ENCODE results near the gene PGD.

The PGD gene

DNA sequence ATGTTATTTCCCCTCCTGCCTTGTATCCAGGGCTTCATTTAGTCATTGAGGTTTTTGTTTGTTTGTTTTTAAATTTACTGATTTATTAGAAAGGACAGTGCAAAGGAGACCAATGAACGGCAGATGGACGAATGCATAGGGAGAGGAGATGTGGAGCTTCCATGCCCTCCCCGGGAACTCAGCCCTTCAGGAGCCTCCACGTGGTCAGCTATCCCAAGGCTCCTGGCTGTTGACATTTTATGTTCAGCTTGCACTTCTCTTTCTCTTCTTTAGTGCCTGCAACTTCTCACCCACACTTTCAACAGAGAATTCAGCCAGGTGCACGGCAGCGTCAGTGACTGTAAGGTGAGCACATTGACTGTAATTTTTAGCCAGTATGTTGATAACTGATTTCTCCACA is 30.7 kb upstream of the PGD start:
- TF ChIP-seq POU6F1 (CRISPR knock-in tag; IDR thresholded peaks at IDR 0.05; ENCODE audit: borderline replicate concordance, low read depth) (no peak), PATZ1 (CRISPR knock-in tag; IDR thresholded peaks at IDR 0.05; ENCODE audit: borderline replicate concordance) (no peak), OSR1 (CRISPR knock-in tag; IDR thresholded peaks at IDR 0.05) (no peak), ARNTL (CRISPR knock-in tag; IDR thresholded peaks at IDR 0.05; ENCODE audit: borderline replicate concordance, low read depth) (no peak), ZC3H10 (CRISPR knock-in tag; IDR thresholded peaks at IDR 0.05) (no peak), ZFP30 (CRISPR knock-in tag; IDR thresholded peaks at IDR 0.05) (no peak), TOX (CRISPR knock-in tag; IDR thresholded peaks at IDR 0.05; ENCODE audit: borderline replicate concordance) (no peak), TCF4 (CRISPR knock-in tag; IDR thresholded peaks at IDR 0.05; ENCODE audit: borderline replicate concordance) (no peak), ZFP3 (CRISPR knock-in tag; IDR thresholded peaks at IDR 0.05) (no peak), ZNF8 (CRISPR knock-in tag; IDR thresholded peaks at IDR 0.05) (no peak), PPARA (CRISPR knock-in tag; IDR thresholded peaks at IDR 0.05; ENCODE audit: borderline replicate concordance) (no peak), GLIS3 (CRISPR knock-in tag; IDR thresholded peaks at IDR 0.05) (no peak), RARB (CRISPR knock-in tag; IDR thresholded peaks at IDR 0.05) (no peak), SNAI2 (CRISPR knock-in tag; IDR thresholded peaks at IDR 0.05) (no peak), BACH2 (CRISPR knock-in tag; IDR thresholded peaks at IDR 0.05; ENCODE audit: borderline replicate concordance) (no peak), ZNF565 (CRISPR knock-in tag; conservative IDR thresholded peaks at IDR 0.05; ENCODE audit: low read depth) (no peak), ZNF70 (CRISPR knock-in tag; IDR thresholded peaks at IDR 0.05) (no peak), CREB5 (CRISPR knock-in tag; IDR thresholded peaks at IDR 0.05; ENCODE audit: low read depth) (no peak), ESRRG (CRISPR knock-in tag; IDR thresholded peaks at IDR 0.05) (no peak)
- TF ChIP-seq, protein P1, sequence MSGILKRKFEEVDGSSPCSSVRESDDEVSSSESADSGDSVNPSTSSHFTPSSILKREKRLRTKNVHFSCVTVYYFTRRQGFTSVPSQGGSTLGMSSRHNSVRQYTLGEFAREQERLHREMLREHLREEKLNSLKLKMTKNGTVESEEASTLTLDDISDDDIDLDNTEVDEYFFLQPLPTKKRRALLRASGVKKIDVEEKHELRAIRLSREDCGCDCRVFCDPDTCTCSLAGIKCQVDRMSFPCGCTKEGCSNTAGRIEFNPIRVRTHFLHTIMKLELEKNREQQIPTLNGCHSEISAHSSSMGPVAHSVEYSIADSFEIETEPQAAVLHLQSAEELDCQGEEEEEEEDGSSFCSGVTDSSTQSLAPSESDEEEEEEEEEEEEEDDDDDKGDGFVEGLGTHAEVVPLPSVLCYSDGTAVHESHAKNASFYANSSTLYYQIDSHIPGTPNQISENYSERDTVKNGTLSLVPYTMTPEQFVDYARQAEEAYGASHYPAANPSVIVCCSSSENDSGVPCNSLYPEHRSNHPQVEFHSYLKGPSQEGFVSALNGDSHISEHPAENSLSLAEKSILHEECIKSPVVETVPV (CRISPR knock-in tag; IDR thresholded peaks at IDR 0.05), result no peak
- ATAC-seq, result no peak

DNA sequence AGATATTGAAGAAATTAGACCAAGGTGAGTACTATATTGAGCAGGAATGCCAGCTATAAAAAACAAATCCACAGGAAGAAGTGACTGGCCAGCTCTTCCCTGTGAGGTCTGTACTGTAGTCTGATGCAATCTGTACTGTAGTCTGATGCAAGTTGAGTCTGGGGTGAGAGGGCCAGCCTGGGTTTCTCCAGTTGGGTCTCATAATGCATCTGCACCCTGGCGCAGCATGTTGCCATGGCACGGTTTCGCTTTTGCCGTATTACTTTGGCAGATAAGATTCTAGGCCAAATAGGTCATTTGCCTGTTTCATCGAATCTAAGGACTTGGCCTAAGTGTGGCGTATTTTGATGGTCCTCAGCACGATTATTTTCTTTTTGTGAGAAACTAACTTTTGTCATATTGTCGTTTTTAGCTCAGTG is 24.4 kb upstream of the PGD start:
- ATAC-seq, result no peak

More for the DNA sequence above, 24.4 kb upstream of the PGD start:
- TF ChIP-seq ZFP3 (CRISPR knock-in tag; IDR thresholded peaks at IDR 0.05) (no peak), PATZ1 (CRISPR knock-in tag; IDR thresholded peaks at IDR 0.05; ENCODE audit: borderline replicate concordance) (no peak), CSDC2 (CRISPR knock-in tag; IDR thresholded peaks at IDR 0.05) (no peak), ARNTL (CRISPR knock-in tag; IDR thresholded peaks at IDR 0.05; ENCODE audit: borderline replicate concordance, low read depth) (no peak), POU6F1 (CRISPR knock-in tag; IDR thresholded peaks at IDR 0.05; ENCODE audit: borderline replicate concordance, low read depth) (no peak), RARB (CRISPR knock-in tag; IDR thresholded peaks at IDR 0.05) (no peak), GLIS3 (CRISPR knock-in tag; IDR thresholded peaks at IDR 0.05) (no peak), TSHZ2 (CRISPR knock-in tag; IDR thresholded peaks at IDR 0.05) (no peak), ZNF70 (CRISPR knock-in tag; IDR thresholded peaks at IDR 0.05) (no peak), ZFP30 (CRISPR knock-in tag; IDR thresholded peaks at IDR 0.05) (no peak), SNAI2 (CRISPR knock-in tag; IDR thresholded peaks at IDR 0.05) (no peak), TCF4 (CRISPR knock-in tag; IDR thresholded peaks at IDR 0.05; ENCODE audit: borderline replicate concordance) (no peak)
